ENCODE measurements around the gene FAM181A. TPM values are rescaled to one million over a fixed set of nuclear protein-coding genes. Genes with fewer than 3 reads are reported as not detected.

FAM181A gene
- total RNA-seq, 4 donors from 2014 or later: not detected

DNA sequence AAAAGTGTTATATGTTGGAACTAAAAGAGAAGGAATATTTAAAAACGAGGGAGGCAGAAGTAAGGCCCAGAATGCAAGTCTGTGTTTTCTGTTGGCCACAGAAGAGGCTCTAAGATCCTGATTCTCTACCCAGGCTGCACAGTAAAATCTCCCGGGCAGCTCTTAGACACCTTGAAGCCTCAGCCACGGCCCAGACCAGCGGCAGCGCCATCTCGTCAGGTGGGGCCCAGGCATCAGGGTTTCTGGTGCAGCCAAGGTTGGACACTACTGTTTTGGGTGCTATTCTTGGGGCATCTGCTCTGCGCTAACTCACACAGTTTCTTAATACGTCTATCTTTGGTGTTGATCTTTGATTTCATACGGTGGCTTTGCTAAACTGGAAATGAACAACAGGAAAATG lies 16.8 kb downstream of the FAM181A start:
- in situ Hi-C loops (cut with MboI; ENCODE audit: low pct_ligation_motif_present in 1 of 4, low pct_unique_long_range_greater_than_20kb in 1 of 4, low sequenced_read_pairs in 3 of 4) (loop anchor here in 2 of 4 donors (5.0 kb wide), 1 partner anchor 58 kb away; no protein-coding TSS in a partner anchor), intact Hi-C loops (cut with DNase I; ENCODE audit: low total_unique reads) (no loop called here)
- Histone ChIP-seq H3K4me1 (peaks cover 0 to 9% (median 4%) of the 10 kb centered on the region in 4 donors), H3K27me3 (peaks cover 5% of the 10 kb centered on the region), H3K27ac (peak overlapping the region in 2 of 4 donors; percentile 19 to 34), H3K4me3 (no peak overlapping the region), H3K9me3 (no peaks in the 10 kb centered on the region), H3K36me3 (no peaks in the 10 kb centered on the region)
- no peak for DNase-seq
- 50 to 91% methylated on average over 2 to 9 of the region's 9 CpGs for WGBS, 2 donors (ENCODE audit: low coverage in 1 of 2)
- TF ChIP-seq POLR2AphosphoS5 (IDR thresholded peaks at IDR 0.05): no peak
- TF ChIP-seq, protein P1, sequence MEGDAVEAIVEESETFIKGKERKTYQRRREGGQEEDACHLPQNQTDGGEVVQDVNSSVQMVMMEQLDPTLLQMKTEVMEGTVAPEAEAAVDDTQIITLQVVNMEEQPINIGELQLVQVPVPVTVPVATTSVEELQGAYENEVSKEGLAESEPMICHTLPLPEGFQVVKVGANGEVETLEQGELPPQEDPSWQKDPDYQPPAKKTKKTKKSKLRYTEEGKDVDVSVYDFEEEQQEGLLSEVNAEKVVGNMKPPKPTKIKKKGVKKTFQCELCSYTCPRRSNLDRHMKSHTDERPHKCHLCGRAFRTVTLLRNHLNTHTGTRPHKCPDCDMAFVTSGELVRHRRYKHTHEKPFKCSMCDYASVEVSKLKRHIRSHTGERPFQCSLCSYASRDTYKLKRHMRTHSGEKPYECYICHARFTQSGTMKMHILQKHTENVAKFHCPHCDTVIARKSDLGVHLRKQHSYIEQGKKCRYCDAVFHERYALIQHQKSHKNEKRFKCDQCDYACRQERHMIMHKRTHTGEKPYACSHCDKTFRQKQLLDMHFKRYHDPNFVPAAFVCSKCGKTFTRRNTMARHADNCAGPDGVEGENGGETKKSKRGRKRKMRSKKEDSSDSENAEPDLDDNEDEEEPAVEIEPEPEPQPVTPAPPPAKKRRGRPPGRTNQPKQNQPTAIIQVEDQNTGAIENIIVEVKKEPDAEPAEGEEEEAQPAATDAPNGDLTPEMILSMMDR (IDR thresholded peaks at IDR 0.05): no peak
- TF ChIP-seq POLR2A (IDR thresholded peaks at IDR 0.05): no peak
- TF ChIP-seq EP300 (IDR thresholded peaks at IDR 0.05; ENCODE audit: low read depth): no peak

DNA sequence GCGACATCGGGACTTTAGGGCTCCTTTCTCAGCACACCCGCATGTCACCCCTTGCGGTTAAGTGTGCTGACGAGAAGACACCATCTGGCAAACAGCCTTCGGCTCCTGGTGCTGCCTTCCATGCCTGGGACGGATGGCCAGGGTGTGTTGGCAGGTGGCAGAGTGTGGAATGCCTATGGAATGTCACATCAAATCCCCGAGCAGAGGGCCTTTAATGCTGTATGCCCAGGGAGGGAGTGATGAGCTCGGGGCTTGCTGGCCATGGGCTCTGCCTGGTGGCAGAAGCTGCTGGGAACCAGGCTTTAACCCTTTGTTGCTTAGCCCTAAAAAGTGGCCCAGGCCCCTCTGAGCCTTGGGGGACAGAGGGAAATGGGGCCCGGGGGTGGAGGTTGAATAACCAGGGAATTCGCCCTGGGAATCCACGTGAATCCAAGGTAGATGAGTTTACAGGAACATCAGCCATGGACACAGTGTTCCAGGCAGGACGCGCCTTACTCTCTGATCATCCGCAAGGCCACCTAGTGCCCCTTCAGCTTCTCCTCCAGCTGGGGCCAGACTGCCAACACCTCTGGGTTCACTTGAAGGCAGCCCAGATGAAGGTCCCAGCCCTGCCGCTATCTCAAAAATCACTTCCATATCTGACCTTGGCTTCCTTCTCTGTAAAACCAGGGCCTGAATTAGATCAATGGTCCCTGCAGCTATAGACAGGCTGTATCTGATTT lies 17.4 kb downstream of the FAM181A start:
- H3K27me3 ChIP-seq: no peaks in the 10 kb centered on the region
- H3K4me3 ChIP-seq: no peak overlapping the region
- WGBS, 2 donors (ENCODE audit: low coverage in 1 of 2): 82 to 100% methylated on average over 2 to 16 of the region's 16 CpGs
- in situ Hi-C loops (cut with MboI; ENCODE audit: low pct_ligation_motif_present in 1 of 4, low pct_unique_long_range_greater_than_20kb in 1 of 4, low sequenced_read_pairs in 3 of 4): loop anchor here in 2 of 4 donors (5.0 kb wide), 1 partner anchor 58 kb away; no protein-coding TSS in a partner anchor
- H3K27ac ChIP-seq: peak overlapping the region in 2 of 4 donors; percentile 19 to 34
- peaks cover 0 to 5% (median 3%) of the 10 kb centered on the region in 4 donors for H3K4me1 ChIP-seq
- intact Hi-C loops (cut with DNase I; ENCODE audit: low total_unique reads): no loop called here
- no peaks in the 10 kb centered on the region for H3K9me3 ChIP-seq
- TF ChIP-seq EP300 (IDR thresholded peaks at IDR 0.05; ENCODE audit: low read depth) (no peak), POLR2A (IDR thresholded peaks at IDR 0.05) (no peak), POLR2AphosphoS5 (IDR thresholded peaks at IDR 0.05) (no peak)
- TF ChIP-seq, protein P1 (IDR thresholded peaks at IDR 0.05): no peak
- no peak for DNase-seq
- H3K36me3 ChIP-seq: no peaks in the 10 kb centered on the region

DNA sequence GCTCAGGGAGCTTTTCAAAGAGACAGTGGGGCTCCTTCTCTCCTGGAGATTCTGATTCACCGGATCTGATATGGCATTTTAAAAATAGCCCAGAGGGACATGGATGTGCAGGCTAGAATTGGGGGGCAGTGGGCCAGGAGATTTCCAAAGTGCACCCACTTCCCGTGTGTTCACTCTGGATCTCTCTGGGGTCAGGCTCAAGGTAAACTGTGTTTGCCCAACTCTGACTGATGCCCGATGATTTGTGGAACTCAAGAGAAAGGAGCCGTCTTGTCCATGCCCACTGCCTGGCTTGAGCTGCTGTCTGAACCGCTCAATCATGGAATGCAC lies 17.9 kb downstream of the FAM181A start:
- H3K9me3 ChIP-seq: no peaks in the 10 kb centered on the region
- H3K27ac ChIP-seq: peak overlapping the region in 2 of 4 donors; percentile 19 to 43
- WGBS, 2 donors (ENCODE audit: low coverage in 1 of 2): 83 to 89% methylated on average over 2 to 5 of the region's 5 CpGs
- no peaks in the 10 kb centered on the region for H3K36me3 ChIP-seq
- TF ChIP-seq POLR2A (IDR thresholded peaks at IDR 0.05) (no peak), EP300 (IDR thresholded peaks at IDR 0.05; ENCODE audit: low read depth) (no peak), POLR2AphosphoS5 (IDR thresholded peaks at IDR 0.05) (no peak)
- TF ChIP-seq, protein P1 (IDR thresholded peaks at IDR 0.05): no peak
- intact Hi-C loops (cut with DNase I; ENCODE audit: low total_unique reads) (no loop called here), in situ Hi-C loops (cut with MboI; ENCODE audit: low pct_ligation_motif_present in 1 of 4, low pct_unique_long_range_greater_than_20kb in 1 of 4, low sequenced_read_pairs in 3 of 4) (no loop called here)
- no peak overlapping the region for H3K4me3 ChIP-seq
- DNase-seq: no peak
- H3K4me1 ChIP-seq: peaks cover 0 to 1% (median under 1%) of the 10 kb centered on the region in 4 donors
- H3K27me3 ChIP-seq: no peaks in the 10 kb centered on the region

DNA sequence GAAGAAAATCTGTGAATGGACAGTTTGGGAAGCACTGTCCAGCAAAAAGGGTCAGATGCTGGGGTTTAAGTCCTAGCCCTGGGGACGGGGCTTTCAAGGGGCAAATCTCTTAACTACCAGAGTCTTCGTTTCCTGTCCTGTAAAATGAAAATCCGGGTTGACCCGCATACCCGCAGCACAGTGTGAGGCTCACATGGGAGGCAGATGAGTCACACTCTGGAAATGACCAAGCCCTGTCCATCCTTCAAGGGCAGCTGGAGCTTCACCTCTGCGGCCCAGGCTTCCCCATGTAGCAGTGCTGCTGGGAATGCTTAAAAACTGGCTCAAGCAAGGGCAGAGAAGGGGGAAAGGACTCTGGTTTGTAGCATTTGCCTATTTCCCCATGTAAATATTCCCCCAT lies 19.0 kb downstream of the FAM181A start:
- DNase-seq: no peak
- H3K4me3 ChIP-seq: no peak overlapping the region
- no peaks in the 10 kb centered on the region for H3K36me3 ChIP-seq
- 72% methylated on average over 6 of the region's 6 CpGs; no CpG with 5 or more reads in 1 of the 2 donors for whole genome bisulfite sequencing, 2 donors (ENCODE audit: low coverage in 1 of 2)
- intact Hi-C loops (cut with DNase I; ENCODE audit: low total_unique reads) (no loop called here), in situ Hi-C loops (cut with MboI; ENCODE audit: low pct_ligation_motif_present in 1 of 4, low pct_unique_long_range_greater_than_20kb in 1 of 4, low sequenced_read_pairs in 3 of 4) (no loop called here)
- H3K27me3 ChIP-seq: no peaks in the 10 kb centered on the region
- H3K9me3 ChIP-seq: no peaks in the 10 kb centered on the region
- H3K4me1 ChIP-seq: no peaks in the 10 kb centered on the region
- TF ChIP-seq, protein P1 (IDR thresholded peaks at IDR 0.05): no peak
- TF ChIP-seq POLR2A (IDR thresholded peaks at IDR 0.05) (no peak), POLR2AphosphoS5 (IDR thresholded peaks at IDR 0.05) (no peak), EP300 (IDR thresholded peaks at IDR 0.05; ENCODE audit: low read depth) (no peak)
- H3K27ac ChIP-seq: peak overlapping the region in 1 of 4 donors; percentile 8
